ENCODE results near the gene ATF7. TPM values are rescaled to one million over a fixed set of nuclear protein-coding genes. Genes with fewer than 3 reads are reported as not detected.

Gene ATF7
- 22.0 and 30.4 TPM in 2 replicates for total RNA-seq

DNA sequence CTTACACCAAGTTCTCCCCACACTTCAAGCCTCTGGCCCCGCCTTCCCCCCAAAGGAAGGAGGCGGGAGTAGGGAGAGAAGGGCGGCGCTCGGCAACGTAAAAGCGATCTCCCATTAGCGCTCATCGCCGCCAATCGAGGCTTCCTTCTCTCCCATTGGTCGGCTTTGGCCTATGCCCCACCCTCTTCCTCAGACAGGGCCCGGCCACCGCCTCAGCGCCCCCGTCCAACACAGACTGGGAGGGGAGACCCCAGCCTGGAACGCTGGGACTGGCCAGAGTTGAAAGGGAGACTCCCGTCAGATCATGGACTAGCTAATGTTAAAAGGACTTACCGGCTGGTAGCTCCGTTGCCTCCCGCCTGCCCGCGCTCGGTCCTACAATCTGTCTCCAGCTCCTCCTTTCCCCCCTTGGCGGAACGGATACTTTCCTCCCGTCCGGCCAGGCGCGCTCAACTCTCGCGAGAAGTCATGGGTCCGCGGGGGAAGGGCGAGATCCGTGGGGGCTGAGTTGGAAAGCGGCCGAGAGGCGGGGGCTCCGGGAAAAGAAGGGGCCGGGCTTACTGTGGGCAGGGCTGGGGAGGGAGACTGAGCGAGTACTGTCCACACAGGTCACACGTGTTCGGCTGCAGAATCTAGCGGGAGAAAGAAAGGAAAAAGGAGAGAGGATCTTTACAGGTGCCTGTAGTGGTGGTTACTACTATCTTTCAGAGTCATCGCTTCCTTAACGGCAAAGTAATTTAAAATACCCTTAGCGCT lies at the start of gene ATF7:
ATF7 (minus strand) TSS at position 437 of the 756 bp plus-strand sequence. CDS start 25,382 bp downstream, outside the sequence.

DNA sequence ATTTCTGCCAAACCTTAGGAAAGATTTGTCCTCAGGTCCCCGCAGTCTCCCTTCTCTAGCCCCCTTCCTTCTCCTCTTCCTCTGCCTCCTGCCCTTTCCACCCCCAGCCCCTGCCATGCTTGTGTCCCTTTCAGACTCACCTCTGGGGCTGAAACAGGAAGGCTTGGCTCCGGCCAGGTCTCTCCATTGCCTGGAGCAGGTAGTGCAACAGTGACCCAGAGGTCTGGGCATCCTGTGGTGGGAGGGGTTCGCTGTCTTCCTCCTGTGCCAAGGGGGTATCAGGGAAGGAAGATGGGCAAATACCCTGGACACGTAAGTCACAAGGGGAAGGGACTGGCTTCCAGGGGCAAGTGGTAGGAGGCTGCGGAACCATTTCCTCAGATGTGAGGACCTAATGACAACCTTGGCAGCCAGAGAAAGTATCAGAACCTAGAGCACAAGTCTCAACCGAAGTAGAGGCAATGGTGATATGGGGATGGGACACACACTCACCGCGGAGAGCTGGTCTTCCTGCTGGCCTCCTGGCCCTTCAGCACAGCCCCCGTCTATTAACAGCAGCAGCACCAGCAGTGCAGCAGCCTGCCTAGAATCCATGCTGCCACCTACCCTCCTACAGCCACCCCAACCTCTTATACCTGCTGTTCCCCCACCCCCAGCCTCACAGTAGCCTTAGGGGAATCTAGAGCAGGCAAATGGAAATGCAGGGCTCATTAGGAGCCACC lies 119.1 kb downstream of the ATF7 start, which contains the start of gene NPFF:
NPFF (minus strand) TSS at position 604 of the 722 bp plus-strand sequence; CDS start at position 594, 10 bp downstream.

DNA sequence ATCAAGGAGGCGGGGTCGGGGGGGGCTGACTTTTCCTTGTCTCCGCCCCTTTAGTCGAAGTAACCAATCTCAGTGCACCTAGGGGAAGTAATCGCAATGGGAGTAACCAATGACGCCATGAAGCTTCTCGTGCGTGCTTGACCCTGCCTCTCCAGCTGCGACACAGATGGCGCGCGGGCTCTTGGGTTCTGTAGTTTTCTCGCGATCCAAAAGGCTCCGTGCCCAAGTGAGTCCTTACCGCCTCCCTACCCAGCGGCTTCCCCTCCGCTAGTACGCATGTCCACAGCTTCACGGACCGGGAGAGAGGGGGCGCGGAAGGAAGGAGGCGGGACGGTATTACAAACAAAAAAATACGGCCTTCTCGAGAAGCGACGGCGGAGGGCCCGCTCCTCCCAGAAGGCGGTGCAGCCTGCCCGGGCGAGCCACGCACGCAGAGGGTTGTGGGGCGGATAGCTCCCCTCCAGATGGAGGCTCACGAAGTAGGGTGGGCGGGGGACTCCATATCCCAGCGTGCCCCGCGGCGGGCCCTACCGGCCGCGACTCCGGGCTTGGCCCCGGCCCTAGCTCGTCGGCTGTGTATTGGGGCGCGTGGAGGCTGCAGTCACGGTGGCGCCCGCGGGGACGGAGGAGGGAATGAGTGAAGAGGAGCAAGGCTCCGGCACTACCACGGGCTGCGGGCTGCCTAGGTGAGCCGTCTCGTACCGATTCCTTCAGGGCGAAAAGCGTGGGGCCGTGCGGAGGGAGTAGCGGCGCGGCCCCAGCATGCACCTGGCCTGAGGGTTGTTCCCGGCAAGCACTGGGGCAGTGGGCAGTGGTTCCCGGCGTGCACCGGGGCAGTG lies 125.2 kb downstream of the ATF7 start, which contains the start of gene TARBP2:
TARBP2 (plus strand) TSS at position 508 of the 839 bp plus-strand sequence; CDS start at position 634, 126 bp downstream.

DNA sequence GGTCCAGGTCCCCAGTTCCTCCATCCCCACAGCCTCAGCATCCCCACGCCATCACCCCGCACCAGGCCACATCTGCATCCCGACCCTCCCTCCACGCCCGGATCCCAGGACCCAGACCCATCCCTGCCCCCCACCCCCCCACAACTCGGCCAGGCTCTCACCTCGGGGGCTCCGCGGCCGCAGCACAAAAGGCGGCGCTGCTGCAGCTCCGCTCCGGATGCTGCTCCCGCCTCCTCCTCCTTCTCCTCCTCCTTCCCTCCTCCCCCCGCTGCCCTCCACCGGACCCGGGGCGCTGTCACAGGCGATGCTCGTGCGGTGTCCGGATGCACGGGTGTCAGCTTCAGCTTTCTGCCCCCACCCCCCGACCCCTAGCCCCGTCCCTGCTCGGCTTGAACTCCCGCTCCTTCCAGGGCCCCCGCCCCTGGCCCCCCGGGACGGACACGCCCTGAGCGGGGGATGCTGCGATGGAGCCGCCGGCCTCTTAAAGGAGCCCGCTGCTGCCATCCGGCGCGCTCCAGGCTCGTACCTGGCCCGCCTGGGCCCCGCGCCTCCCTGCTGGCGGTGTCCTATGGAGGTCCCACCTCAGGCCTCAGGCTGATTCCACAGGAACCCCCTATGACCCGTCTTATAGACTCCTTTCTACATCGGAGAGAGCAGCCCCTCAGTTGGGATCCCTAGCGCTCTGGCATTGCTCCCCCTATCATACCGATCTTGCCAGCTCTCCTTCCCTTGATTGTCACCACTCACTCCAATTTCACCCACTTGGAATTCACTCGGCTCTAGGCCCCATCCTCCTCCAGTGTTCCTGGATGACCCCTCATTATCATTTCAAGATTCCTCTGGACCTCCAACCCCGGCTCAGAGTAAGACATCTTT lies 126.7 kb downstream of the ATF7 start, which contains the start of gene MAP3K12:
MAP3K12 (minus strand) TSS at position 193 of the 876 bp plus-strand sequence. CDS start 12,067 bp downstream, outside the sequence.

Other genes starting within 250 kb of the ATF7 start
- 32.3 and 35.4 TPM in 2 replicates for gene SP1, start 246.2 kb downstream of the ATF7 start, total RNA-seq
- gene AMHR2, start 202.5 kb downstream of the ATF7 start, total RNA-seq: not detected in 2 replicates
- gene PRR13, start 184.6 kb downstream of the ATF7 start, total RNA-seq: 61.0 and 79.9 TPM in 2 replicates
- gene PCBP2, start 174.3 kb downstream of the ATF7 start, total RNA-seq: 506 and 512 TPM in 2 replicates
- 30.6 and 31.4 TPM in 2 replicates for gene MAP3K12, start 126.9 kb downstream of the ATF7 start, total RNA-seq
- gene TARBP2, start 125.1 kb downstream of the ATF7 start, total RNA-seq: 26.5 and 32.2 TPM in 2 replicates
- gene NPFF, start 118.9 kb downstream of the ATF7 start, total RNA-seq: not detected in 2 replicates
- 277 and 346 TPM in 2 replicates for gene ATP5MC2, start 49.7 kb upstream of the ATF7 start, total RNA-seq
- 104 and 116 TPM in 2 replicates for gene CALCOCO1, start 101.1 kb upstream of the ATF7 start, total RNA-seq
- gene CISTR, start 125.6 kb upstream of the ATF7 start, total RNA-seq: not detected in 2 replicates